SK-N-SH (cell line): ENCODE results near the gene CTNS. TPM values are rescaled to one million over a fixed set of nuclear protein-coding genes. Genes with fewer than 3 reads are reported as not detected.

Experiments used
- CTCF ChIA-PET: fragments of 300-600, 350-600 bp; formaldehyde crosslinking; extraction: SDS; loops from one replicate; lab custom pipeline; 2021; lab: Yijun Ruan, JAX
- POLR2A ChIA-PET: fragments of 350-600 bp; sonication (Branson Sonifier 250); formaldehyde crosslinking; extraction: SDS; loops from one replicate; lab custom pipeline; 2020; ENCODE audit warnings: antibody characterized with exemption, inconsistent platforms; lab: Yijun Ruan, JAX
- DNase-seq: peaks from one replicate; pipeline ENCODE4 v3.0.0; 2012
- H2AFZ ChIP-seq: fragments of 200-600 bp; sonication (generic); 2 replicates; pipeline ENCODE4 v1.8.1; 2016; ENCODE audit warnings: antibody characterized with exemption, mild to moderate bottlenecking, low read depth
- H3F3A ChIP-seq: fragments of 200-600 bp; sonication (generic); replicated peaks from 2 replicates; pipeline ENCODE3; 2016; ENCODE audit warnings: antibody characterized with exemption, mild to moderate bottlenecking; ENCODE audit not compliant: insufficient read depth
- H3K27ac ChIP-seq, 2 experiments: fragments of 200-500 bp in 1 of 2; fragments of 200-600 bp in 1 of 2; sonication (Bioruptor generic) in 1 of 2; sonication (generic), shearing (Covaris generic) in 1 of 2; 2 replicates each; pipeline versions ENCODE4 v1.5.1 to v1.6.1; 2014 to 2016; ENCODE audit warnings: low read depth in 2 of 2, inconsistent platforms in 1 of 2, low read length in 1 of 2, mild to moderate bottlenecking in 1 of 2, mixed read lengths in 1 of 2
- H3K27me3 ChIP-seq: fragments of 200-600 bp; sonication (generic), shearing (Covaris generic); 2 replicates; pipeline ENCODE4 v1.6.1; 2016; ENCODE audit warnings: mixed run types; ENCODE audit not compliant: insufficient read depth
- H3K36me3 ChIP-seq, 2 experiments: fragments of 200-500 bp in 1 of 2; fragments of 200-600 bp in 1 of 2; sonication (Bioruptor generic) in 1 of 2; sonication (generic) in 1 of 2; replicated peaks in 1 of 2; 2 replicates each; pipeline versions ENCODE3 to v1.5.1; 2014 to 2016; ENCODE audit warnings: low read length in 1 of 2, mild to moderate bottlenecking in 1 of 2; ENCODE audit not compliant: insufficient read depth in 2 of 2, control insufficient read depth in 1 of 2
- H3K4me1 ChIP-seq, 2 experiments: fragments of 200-500 bp in 1 of 2; fragments of 200-600 bp in 1 of 2; sonication (Bioruptor generic) in 1 of 2; sonication (generic), shearing (Covaris generic) in 1 of 2; 2 replicates each; pipeline versions ENCODE4 v1.5.1 to v1.6.1; 2014 to 2016; ENCODE audit warnings: low read depth in 1 of 2, low read length in 1 of 2, mixed run types in 1 of 2; ENCODE audit not compliant: insufficient read depth in 2 of 2, control insufficient read depth in 1 of 2
- H3K4me2 ChIP-seq: fragments of 200-600 bp; sonication (generic), shearing (Covaris generic); 2 replicates; pipeline ENCODE4 v1.6.1; 2017; ENCODE audit warnings: mixed run types
- H3K4me3 ChIP-seq, 2 experiments: fragments of 200-500 bp in 1 of 2; fragments of 200-600 bp in 1 of 2; sonication (Bioruptor generic) in 1 of 2; sonication (generic), shearing (Covaris generic) in 1 of 2; 2 replicates each; pipeline versions ENCODE4 v1.5.1 to v1.8.1; 2014 to 2016; ENCODE audit warnings: low read depth in 2 of 2, inconsistent platforms in 1 of 2, low read length in 1 of 2, mild to moderate bottlenecking in 1 of 2, mixed read lengths in 1 of 2, moderate library complexity in 1 of 2
- H3K79me2 ChIP-seq: fragments of 200-600 bp; sonication (generic); 2 replicates; pipeline ENCODE4 v1.8.1; 2017; ENCODE audit warnings: mild to moderate bottlenecking; ENCODE audit not compliant: insufficient read depth
- H3K9ac ChIP-seq: fragments of 200-600 bp; sonication (generic); 2 replicates; pipeline ENCODE4 v1.6.1; 2017; ENCODE audit warnings: mixed run types
- H3K9me2 ChIP-seq: fragments of 200-600 bp; sonication (generic); 2 replicates; pipeline ENCODE4 v1.6.1; 2017; ENCODE audit warnings: mixed run types
- H3K9me3 ChIP-seq: fragments of 200-600 bp; sonication (generic); 2 replicates; pipeline ENCODE4 v1.6.1; 2017; ENCODE audit warnings: mixed run types, mild to moderate bottlenecking, moderate library complexity
- H4K20me1 ChIP-seq: fragments of 200-600 bp; sonication (generic); 2 replicates; pipeline ENCODE4 v1.6.1; 2017; ENCODE audit warnings: mild to moderate bottlenecking, mixed run types; ENCODE audit not compliant: insufficient read depth
- ELF1 ChIP-seq: IDR thresholded peaks from 2 replicates; pipeline ENCODE4 v1.4.0; 2012
- FOSL2 ChIP-seq: IDR thresholded peaks from 2 replicates; pipeline ENCODE4 v1.4.0; 2012; ENCODE audit warnings: low read depth, mild to moderate bottlenecking, moderate library complexity, borderline replicate concordance
- JUND ChIP-seq: IDR thresholded peaks from 2 replicates; pipeline ENCODE4 v1.4.0; 2012
- NFIC ChIP-seq: IDR thresholded peaks from 2 replicates; pipeline ENCODE4 v1.4.0; 2012; ENCODE audit warnings: borderline replicate concordance
- RAD21 ChIP-seq: IDR thresholded peaks from 2 replicates; pipeline ENCODE4 v1.6.1; 2012; ENCODE audit warnings: mild to moderate bottlenecking, low read length
- RCOR1 ChIP-seq: fragments of 150-350 bp; IDR thresholded peaks from 2 replicates; pipeline ENCODE4 v1.6.1; 2017; ENCODE audit warnings: antibody characterized with exemption, low read length
- RXRA ChIP-seq: IDR thresholded peaks from 2 replicates; pipeline ENCODE4 v1.4.0; 2012; ENCODE audit warnings: low read depth, mild to moderate bottlenecking, borderline replicate concordance
- SMC3 ChIP-seq: IDR thresholded peaks from 2 replicates; pipeline ENCODE4 v1.6.1; 2012; ENCODE audit warnings: low read depth, low read length, improper control_type of control experiment
- TCF12 ChIP-seq: IDR thresholded peaks from 2 replicates; pipeline ENCODE4 v1.4.0; 2012
- YY1 ChIP-seq: IDR thresholded peaks from 2 replicates; pipeline ENCODE4 v1.4.0; 2012; ENCODE audit warnings: low read depth, mild to moderate bottlenecking
- WGBS: methylation state at CpG from one replicate; pipeline ENCODE4 v1.1.6; 2017; ENCODE audit warnings: low lambda C conversion rate; 5-methylcytosine and 5-hydroxymethylcytosine counted together
- polyA plus RNA-seq, 3 experiments: library from polyadenylated mRNA; depleted of rRNA; stranded (reverse); fragments of >200 nt; gene quantifications; 2 replicates each; pipeline ENCODE4 v1.2.3, GENCODE V29; 2012
- TF ChIP-seq, protein P1 (sequence below): IDR thresholded peaks from 2 replicates; pipeline ENCODE4 v1.4.0; 2012; ENCODE audit warnings: low read depth, borderline replicate concordance
- TF ChIP-seq, protein P2 (sequence below): fragments of 150-350 bp; IDR thresholded peaks from 2 replicates; pipeline ENCODE4 v1.6.1; 2016; ENCODE audit warnings: mild to moderate bottlenecking, low read depth, low read length
- TF ChIP-seq, protein P3 (sequence below): IDR thresholded peaks from 2 replicates; pipeline ENCODE4 v1.4.0; 2012; ENCODE audit warnings: low read depth, borderline replicate concordance

The CTNS gene
- polyA plus RNA-seq, 1 of the 3 experiments (the other 2 are of a cell fraction) = 8.2 TPM

GRCh38 chr17:3666516-3666915 is 30.0 kb downstream of the CTNS start:
- peak overlapping the region; percentile 33; the same call in 1 of the 2 replicates for H3K9ac ChIP-seq
- no peaks in the 10 kb centered on the region for H3K27me3 ChIP-seq
- H3K4me3 ChIP-seq = peak overlapping the region in 1 of 2 experiments; percentile 96; a peak in 2 of 4 replicates
- POLR2A ChIA-PET = interaction anchor here (0.5 to 2.2 kb wide), 2 partner anchors 30 to 621 kb away, joined by 3 to 10 read pairs; partner anchors contain the start of genes CTNS and SHPK
- H3F3A ChIP-seq = peaks cover 20% of the 10 kb centered on the region
- H3K9me2 ChIP-seq = no peaks in the 10 kb centered on the region
- H3K9me3 ChIP-seq = no peaks in the 10 kb centered on the region
- no peak for TF ChIP-seq TCF12
- no peak for TF ChIP-seq FOSL2
- TF ChIP-seq RCOR1 = no peak
- TF ChIP-seq ELF1 = no peak
- TF ChIP-seq, protein P1, sequence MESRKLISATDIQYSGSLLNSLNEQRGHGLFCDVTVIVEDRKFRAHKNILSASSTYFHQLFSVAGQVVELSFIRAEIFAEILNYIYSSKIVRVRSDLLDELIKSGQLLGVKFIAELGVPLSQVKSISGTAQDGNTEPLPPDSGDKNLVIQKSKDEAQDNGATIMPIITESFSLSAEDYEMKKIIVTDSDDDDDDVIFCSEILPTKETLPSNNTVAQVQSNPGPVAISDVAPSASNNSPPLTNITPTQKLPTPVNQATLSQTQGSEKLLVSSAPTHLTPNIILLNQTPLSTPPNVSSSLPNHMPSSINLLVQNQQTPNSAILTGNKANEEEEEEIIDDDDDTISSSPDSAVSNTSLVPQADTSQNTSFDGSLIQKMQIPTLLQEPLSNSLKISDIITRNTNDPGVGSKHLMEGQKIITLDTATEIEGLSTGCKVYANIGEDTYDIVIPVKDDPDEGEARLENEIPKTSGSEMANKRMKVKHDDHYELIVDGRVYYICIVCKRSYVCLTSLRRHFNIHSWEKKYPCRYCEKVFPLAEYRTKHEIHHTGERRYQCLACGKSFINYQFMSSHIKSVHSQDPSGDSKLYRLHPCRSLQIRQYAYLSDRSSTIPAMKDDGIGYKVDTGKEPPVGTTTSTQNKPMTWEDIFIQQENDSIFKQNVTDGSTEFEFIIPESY = no peak
- TF ChIP-seq, protein P2, sequence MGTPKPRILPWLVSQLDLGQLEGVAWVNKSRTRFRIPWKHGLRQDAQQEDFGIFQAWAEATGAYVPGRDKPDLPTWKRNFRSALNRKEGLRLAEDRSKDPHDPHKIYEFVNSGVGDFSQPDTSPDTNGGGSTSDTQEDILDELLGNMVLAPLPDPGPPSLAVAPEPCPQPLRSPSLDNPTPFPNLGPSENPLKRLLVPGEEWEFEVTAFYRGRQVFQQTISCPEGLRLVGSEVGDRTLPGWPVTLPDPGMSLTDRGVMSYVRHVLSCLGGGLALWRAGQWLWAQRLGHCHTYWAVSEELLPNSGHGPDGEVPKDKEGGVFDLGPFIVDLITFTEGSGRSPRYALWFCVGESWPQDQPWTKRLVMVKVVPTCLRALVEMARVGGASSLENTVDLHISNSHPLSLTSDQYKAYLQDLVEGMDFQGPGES = no peak
- no peak for TF ChIP-seq RAD21
- TF ChIP-seq JUND = no peak
- TF ChIP-seq YY1 = no peak
- no peak for TF ChIP-seq NFIC
- no peak for TF ChIP-seq SMC3
- TF ChIP-seq, protein P3, sequence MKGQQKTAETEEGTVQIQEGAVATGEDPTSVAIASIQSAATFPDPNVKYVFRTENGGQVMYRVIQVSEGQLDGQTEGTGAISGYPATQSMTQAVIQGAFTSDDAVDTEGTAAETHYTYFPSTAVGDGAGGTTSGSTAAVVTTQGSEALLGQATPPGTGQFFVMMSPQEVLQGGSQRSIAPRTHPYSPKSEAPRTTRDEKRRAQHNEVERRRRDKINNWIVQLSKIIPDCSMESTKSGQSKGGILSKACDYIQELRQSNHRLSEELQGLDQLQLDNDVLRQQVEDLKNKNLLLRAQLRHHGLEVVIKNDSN = no peak
- no peak for TF ChIP-seq RXRA
- TF ChIP-seq, all 33 proteins: peak for 0
- Histone ChIP-seq H3K4me1 (peaks cover 0 to 20% of the 10 kb centered on the region in 2 experiments; a peak in 1 of 4 replicates), H4K20me1 (peaks cover 39% of the 10 kb centered on the region), H3K27ac (peak overlapping the region in 1 of 2 experiments; percentile 24; a peak in 1 of 4 replicates), H3K36me3 (peaks cover 23 to 25% of the 10 kb centered on the region in 2 experiments), H3K79me2 (peaks cover 62% of the 10 kb centered on the region), H3K4me2 (peak overlapping the region; percentile 100), H2AFZ (no peak overlapping the region)
- CTCF ChIA-PET = interaction anchor here (1.0 to 3.0 kb wide), 5 partner anchors 8 to 618 kb away, joined by 3 to 14 read pairs (median 5); partner anchors contain the start of gene P2RX5
- WGBS = 90% methylated on average over 2 of the region's 6 CpGs
- DNase-seq = no peak
